GM19023 (cell line): ENCODE results near the gene FOSL2.
A peak's percentile ranks its signal among the peaks of the same experiment; 100 is the strongest.

Experiments used
- ATAC-seq: cut with Tn5 transposase; IDR thresholded peaks from one replicate; pipeline ENCODE4 v1.9.1; 2021; ENCODE audit warnings: mild to moderate bottlenecking, moderate library complexity; ENCODE audit not compliant: unreplicated experiment

The FOSL2 gene

DNA sequence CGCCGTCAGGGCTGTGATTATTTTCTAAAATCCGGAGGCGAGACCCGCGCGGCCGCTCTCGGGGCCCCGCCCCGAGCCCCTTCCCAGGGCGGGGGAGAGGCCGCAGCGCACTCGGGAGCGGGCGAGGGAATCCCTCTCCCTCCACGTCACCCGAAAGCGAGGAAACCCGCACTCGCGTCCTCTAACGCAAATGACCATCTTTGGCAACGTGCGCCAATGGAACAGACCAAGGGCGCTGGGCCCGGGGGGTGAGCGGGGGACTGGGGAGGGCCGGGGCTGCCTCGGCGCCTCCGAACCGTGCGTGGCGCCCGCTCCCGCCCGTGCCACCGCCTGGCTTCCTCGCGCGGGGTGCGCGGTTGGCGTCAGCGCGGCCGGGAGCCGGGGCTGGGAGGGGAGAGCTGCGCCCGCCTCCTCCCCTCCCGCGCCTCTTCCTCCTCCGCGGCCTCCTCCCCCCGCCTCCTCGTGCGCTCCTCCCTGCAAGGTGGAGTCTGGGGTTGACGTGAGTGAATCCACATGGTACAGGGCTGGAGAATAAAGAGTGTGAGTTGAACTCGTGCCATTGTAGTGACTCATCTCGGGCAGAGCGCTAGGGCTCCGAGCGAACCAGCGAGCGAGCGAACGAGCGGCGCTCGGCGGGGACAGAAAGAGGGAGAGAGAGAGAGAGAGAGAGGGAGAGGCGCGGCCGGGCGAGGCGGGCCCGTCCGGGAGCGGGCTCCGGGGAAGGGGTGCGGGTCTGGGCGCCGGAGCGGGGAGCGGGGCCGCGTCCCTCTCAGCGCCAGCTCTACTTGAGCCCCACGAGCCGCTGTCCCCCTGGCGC lies at the start of gene FOSL2:
Gene FOSL2 (plus strand): TSS at position 562 of the 817 bp plus-strand sequence. CDS start 863 bp downstream, outside the sequence.
- ATAC-seq: peak; percentile 73

DNA sequence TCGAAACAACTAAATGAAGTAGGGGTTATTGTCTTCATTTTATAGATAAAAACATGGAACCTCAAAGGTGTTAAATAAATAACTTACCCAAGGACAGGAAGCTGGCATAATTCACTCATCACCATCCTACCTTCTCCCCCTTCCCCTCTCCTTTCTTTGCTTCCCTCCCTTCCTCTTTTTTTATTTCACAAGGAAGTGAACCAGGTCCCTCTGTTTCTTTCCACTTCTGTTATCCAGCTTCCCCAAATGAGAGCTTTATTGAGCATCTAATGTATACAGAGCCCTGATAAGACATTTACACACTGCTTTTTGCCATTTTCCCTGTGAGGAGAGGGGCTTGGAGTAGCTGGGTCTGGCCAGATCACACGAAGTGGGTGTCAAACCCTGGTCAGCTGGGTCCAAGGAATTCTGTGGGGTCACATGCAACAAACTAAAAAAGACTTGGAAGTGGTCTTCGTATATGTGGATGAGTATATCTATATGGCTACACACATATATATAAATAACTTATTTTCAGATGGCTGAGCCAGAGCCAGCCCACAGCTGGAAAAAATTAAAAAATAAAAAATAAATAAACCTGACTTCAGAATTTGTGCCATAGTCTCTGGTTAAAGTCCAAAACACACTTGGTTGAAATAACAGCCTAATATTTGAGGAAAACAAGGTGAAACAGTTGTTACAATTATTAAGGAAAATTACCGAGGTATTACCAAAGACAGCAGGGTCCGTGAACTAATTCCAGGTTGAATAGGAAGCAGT lies 49.3 kb upstream of the FOSL2 start:
- no peak for ATAC-seq

DNA sequence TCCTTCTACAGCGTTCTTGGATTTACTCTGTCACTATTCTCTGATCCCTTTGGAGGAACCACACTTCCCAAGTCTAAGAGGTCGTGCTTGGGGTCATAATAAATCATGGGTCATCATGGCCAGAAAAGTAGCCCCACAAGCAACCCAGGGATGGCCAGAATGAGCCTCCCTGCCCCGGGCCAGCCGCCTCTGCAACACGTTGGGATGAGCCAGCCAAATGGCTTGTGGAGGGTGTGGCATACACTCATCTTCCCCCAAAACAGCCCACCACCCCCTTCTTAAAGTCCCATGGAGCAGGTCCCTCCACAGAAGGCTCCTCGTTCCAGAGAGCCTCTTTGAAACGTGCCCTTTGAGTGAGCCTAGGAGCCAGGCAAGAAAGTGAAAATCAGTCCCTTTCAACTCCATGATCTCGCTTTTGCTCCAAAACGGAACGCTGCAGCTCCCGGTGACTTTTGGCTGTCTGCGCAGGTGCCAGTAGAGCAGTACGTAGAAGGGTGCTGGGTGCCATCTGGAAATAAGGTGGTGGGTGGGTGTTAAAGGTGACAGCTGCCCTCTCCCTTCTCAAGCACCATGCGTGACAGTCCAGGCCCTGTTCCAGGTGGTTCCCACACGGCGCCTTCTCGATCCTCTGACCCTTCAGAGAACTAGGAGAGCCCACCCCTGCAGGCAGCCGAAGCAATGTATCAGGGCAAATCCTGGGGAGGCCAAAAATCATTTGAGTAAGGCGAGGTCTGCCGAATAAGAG lies 48.5 kb upstream of the FOSL2 start:
- ATAC-seq: no peak

DNA sequence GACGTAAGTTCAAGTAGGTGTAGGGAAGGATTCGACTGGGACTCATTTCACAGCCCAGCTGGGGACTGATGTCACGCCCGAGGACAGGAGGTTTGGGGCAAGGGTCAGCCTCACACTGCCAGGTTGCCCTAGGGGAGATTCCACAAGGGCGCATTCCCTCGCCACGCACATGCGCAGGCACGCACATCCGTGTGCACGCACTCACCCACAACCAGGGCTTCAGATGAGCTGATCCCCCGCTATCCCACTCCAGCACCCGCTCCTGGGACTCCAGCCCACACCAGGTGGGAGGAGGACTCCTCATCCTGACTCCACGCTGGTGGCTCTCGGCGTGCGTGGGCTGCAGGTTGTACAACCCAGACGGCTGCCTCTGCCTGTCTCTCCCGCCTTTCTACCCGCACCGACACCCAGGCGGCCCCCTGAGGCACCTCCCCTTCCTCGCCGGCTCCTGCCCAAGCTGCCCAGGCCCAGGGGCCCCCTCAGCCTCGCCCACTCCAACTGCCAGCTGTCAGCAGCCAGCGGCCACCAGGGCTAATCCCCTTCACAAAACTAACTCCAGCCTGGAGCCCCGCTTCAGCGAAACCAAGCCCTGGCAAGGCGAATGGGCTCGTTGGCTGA lies 47.8 kb upstream of the FOSL2 start:
- ATAC-seq: no peak

DNA sequence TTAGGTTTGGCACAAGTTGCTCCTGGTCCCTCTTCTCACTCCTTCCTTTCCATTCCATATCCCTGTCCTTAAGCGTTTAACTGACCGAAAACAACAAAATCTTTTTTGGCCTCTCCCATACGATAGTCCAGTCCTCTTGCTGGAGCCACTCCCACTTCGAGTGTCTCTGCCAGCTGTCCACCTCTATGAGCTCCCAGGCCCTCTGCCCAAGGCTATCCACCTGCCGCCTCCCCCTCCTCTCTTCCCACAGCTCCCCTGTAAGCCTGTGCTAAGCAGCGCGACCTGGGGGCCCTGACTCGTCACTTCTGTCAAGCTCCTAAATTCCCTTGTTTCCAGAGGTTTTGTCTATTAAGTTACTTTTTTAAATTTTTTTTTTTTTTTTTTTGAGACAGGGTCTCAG lies 47.0 kb upstream of the FOSL2 start:
- ATAC-seq: no peak

DNA sequence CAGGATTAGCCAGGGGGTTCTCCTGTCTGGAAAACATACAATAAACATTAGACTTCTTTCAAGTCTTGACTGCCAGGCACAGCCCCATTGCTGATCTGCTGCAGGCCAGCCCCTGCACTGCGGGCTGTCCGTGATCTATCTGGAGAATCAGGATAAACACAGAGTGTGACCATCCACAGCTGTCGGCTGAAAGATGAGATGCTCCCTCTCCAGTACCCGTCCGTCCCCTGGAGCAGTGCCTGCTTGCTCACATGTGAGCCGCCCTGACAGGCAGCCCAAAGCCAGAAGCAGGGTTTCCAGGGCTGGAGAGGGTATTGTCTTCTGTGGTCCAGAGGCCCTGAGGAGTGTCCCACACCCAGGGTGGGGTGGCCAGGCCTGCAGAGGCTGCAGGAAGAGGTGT lies 46.1 kb upstream of the FOSL2 start:
- no peak for ATAC-seq

DNA sequence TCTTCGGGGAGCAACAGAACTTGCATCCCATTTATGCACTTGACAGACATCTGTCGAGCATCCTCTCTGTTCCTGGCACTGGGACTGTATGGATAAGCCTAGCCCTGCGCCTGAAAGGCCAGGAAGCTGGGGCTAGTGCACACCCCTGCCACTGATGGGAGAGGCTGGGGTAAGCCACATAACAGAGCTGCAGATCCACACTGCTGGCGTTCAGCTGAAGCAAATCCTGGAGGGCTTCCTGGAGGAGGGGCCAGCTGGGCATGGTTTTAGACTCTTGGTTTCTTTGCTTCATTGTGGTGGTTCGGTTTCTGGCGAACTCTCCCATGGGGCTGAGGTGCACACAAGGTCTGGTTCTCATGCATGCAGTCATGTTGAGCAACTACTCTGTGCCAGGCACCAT lies 45.5 kb upstream of the FOSL2 start:
- ATAC-seq: no peak

DNA sequence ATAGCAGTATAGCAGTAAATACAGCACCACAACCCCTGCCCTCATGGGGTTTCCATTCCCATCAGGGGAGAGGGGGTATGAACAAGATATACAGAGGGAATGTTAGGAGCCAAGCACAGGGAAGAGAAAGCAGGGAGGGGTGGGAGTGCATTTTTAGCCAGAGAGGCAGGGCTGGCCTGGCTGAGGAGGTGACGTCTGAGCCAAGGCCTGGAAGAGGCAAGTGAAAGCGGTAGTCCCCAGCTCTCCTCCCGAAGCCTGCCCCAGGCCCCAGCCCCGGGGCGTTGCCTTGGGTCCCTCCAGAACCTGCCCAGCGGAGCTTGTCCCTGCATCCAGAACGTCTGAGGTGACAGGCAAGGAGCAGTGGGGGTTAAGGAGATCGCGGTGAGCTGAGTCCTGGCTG lies 45.1 kb upstream of the FOSL2 start:
- ATAC-seq: no peak

DNA sequence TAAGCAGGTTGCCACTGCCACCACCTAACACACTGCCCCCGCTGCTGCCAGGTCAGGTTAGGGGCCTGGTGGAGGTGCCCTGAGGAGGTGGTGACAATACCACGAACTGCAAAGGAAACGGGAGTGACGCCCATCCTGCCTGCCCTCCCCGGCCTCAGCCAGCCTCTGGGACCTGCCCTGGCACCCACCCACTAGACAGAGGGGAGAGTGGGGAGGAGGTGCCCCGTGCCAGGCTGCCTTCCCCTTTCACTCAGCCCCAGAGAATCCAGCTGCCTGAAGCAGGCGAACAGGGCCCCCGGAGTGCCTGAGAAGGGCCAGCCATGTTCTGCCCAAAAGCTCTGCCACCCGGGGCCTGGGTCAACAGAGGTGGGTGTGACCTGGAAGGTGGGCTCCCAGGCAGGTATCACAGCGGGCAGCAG lies 44.5 kb upstream of the FOSL2 start:
- ATAC-seq: no peak

DNA sequence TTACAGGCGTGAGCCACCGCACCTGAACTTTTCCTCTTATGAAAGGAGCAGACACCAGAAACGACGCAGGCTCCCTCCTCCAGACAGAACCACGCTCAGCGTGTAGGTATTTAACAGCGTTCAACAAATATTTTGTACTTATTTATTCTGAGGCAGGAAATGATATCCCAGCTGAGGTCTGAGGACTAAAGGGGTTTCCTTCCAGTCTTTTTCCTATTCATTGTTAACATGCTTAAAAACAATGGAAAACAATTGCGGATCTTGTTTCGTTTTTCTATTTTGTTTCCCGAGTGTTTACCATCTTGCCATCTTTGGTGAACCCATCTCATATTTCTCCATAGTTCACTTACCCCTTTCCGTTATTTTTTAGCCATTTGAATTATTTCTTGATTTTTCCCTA lies 43.7 kb upstream of the FOSL2 start:
- no peak for ATAC-seq

DNA sequence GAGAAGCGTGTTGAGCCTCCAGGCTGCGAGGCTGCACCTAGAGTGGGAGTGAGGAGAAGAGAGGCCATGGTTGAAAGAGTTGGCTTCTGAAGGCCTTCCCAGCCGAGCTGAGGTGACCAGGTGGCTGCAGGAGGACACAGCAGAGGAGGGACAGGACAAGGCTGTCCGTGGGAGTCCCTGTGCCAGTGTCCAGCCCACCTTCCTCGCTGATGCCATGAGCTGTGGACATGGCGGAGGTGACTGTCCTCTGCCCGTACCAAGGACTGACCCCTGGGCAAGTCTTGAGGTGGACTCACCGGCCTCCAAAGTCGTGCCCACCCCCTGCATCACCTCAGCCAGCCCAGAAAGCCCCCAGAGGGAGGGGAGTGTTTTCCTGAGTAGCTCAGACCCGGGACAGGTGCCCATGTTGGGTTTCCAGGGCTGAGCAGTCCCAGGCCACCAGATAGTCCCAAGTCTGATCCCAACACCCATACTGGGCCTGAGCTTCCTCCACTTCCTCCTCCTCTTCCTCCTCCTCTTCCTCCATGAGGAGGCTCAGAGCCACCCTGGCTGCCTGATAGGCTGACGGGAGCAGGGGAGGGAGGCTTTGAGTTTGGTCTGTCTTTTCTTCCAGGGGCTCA lies 43.0 kb upstream of the FOSL2 start:
- ATAC-seq: no peak

DNA sequence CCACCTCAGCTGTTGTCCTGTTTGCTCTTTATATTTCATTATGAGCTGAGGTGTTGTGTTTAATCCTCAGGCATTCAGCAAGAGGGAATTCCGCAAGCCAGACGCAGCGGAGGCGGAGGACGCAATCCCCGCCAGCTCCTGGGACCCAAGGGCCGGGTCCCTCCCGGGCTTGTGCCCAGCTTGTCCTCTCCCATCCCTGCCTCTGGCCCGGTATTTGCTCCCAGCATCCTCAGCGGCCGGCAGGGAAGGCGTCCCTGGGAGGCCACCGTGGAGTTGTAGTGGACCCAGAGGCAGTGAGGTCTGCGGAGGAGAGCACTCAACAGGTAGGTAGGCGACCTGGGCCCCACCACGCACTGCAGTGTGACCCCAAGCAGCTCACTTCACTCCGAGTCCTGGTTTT lies 42.5 kb upstream of the FOSL2 start:
- no peak for ATAC-seq

DNA sequence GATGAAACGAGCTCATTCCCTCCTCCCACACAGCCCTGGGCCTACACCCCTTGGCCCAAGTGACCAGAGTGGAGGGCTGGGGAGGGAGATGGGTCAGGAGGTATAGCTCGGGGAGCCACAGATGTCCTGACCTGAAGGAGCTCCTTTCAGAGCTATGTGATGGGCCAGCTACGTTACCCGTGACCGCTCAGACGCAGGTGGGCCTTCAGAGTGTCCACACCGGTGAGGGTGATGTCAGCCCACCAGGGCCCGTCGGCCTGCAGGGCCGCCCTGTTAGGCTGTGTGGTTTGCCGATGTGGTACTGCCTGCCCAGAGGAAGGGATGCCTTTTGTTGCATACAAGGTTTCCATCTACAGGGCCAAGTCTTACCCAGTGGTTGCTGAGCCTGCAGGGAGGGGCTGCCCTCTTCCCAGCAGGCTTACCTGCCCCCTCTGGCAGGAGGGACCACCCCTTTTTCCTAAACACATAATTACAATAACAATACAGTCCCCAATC lies 41.8 kb upstream of the FOSL2 start:
- ATAC-seq: no peak

DNA sequence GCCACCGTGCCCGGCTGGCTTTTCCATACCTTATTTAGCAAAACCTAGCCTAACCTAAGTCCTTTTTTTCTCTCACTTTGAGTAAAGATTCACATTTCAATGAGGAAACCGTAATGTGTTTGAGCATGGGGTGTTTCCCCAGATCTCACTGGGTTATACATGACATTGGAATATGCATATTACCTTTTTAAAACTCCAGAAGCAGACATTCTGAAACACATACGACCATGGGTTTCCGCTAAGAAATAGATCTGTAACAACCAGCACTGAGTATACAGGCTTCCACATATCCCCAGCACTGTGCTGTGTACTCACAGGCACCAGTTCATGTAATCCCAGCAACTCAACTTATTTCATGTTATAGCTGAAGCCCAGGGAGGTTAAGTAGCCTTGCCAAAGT lies 41.0 kb upstream of the FOSL2 start:
- no peak for ATAC-seq

DNA sequence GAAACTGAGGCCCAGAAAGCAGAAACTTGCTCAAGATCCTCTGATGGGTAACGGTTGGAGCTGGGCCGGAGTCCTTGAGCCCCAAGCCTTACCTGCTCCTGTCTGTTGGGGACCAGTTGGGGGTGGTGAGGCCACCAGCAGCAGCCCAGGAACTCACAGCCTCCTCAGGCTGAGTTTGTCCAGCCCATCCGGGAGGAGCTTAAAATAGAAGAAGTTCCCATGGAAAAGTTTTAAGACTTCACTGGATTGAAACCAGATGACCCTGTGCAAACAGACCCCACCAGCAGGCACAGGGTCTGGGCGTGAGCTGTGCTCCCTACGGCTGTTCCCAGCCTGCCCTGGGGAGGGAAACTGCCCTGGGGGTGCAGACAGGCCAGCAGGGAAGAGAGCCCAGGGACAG lies 40.6 kb upstream of the FOSL2 start:
- ATAC-seq: no peak

DNA sequence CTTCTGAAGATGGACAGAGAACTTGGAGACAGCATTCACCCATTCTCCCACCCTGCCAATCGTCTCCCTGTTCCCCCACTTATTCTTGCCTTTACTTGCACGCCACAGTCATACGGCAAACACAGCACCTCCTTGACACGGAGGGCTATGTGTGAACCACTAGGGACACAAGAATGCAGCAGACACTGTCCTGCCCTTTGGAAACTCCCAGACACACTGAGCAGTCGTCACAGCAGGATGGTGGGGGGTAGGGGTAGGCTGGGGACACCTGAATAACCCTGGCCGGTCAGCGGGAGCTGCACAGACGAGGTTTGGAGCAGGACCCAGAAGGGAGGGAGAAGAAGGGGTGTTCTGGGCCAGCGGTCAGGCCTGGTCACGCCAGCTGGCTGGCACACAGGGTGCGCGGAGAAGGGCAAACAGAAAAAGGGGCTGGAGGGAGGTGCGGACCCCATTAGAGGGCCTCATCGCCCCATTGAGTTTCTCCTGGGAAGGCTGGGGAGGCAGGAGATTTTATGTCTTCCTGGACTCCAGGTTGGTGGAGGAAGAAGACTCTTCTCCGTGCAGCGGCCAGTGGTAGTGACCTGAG lies 40.0 kb upstream of the FOSL2 start:
- ATAC-seq: no peak

DNA sequence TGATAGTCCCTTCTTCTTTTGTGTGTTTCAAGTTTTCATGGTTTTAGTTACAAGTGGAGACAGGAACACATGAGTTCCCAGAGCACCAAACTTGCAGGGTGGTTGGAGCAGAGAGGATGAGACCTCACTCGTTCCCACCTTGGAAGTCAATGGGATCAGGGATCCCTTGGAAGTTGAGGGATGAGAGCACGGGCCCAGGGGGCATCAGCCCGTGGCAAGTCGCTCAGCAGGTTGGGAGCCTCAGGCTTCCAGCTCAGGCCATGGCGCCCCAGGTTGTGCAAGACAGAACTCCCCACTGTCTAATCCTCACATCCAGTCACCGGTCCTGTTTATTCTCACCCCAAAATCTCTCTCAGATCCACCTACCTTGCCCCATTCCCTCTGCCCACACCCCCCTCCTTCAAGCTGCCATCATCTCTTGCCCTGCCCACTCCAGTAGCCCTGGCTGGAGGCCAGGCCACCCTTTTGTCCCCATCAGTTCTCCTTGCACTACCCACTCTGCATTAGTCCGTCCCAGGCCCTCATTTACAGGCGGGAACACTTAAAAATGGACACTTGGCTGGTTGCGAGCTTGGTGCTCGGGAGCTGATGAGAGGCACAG lies 37.6 kb upstream of the FOSL2 start:
- ATAC-seq: no peak

DNA sequence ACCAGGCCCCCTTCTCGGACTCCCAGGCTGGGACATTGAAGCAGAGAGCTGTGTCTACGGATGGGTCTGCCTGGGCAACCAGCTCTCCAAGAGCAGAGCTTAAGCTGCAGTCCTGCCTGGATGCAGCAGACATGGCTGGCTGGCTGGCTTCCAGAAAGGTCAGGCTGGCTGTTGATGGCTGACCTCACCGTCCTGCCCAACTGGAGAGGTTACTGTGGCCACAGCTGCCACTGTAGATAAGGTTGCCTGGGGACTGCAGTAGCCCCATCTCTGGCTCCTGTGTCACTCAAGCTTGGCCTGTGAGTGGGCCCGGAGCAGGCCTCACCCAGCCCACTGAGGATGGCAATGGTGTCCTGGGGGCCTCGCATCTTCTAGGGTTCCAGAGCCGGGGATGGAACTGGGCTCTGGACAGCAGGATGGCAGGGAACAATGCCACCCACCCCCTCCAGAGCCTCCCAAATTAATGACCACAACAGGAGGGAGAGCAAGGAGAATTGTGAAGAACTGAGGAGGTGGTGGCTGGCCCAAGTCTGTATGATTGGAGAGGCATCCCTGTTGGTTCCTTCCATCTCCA lies 37.0 kb upstream of the FOSL2 start:
- no peak for ATAC-seq

DNA sequence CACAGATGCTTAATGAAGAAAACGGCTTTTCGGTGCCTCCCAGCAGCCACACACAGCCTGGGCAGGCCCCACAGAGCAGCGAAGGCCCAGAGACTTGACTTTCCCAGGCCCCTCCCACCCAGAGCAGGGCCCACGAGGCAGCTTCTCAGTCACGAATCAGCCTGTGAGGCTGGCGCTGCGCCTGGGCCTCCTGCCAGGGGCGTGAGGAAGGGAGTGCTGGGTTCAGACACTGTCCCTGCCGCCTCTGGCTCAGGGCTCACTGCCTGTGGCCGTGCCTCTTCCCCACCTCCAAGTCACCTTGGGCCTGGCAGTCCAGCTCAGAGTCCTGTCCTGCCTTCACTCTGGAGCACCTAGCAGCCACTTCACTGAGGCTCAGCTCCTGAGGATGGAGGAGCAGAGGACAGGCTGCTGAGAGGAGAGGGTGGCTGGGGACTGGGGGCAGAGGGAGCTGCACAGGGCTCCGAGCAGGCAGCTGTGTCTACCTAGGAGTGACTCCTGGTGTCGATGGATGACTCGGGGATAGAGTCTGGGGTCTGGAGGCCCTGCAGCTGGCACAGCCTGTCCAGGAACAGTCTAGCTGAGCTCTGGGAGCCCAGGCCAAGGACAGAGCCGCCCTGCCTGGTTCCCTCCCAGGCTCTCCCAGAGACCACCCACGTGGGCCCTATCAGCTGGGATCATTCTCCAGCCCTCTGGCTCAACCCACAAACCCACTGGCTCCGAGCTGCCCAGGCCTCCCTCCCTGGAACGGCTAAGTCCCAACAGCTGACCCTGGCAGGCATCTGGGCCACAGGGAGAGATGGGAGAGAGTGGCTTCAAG lies 36.4 kb upstream of the FOSL2 start:
- no peak for ATAC-seq
